ENCODE measurements around the gene CDH4. TPM values are rescaled to one million over a fixed set of nuclear protein-coding genes. Genes with fewer than 3 reads are reported as not detected.

Gene CDH4
- total RNA-seq, 1 donor from 2014 or later, result 8.3 TPM

GRCh38 chr20:61777773-61778494 lies 525.9 kb downstream of the CDH4 start:
- TF ChIP-seq, protein P1, sequence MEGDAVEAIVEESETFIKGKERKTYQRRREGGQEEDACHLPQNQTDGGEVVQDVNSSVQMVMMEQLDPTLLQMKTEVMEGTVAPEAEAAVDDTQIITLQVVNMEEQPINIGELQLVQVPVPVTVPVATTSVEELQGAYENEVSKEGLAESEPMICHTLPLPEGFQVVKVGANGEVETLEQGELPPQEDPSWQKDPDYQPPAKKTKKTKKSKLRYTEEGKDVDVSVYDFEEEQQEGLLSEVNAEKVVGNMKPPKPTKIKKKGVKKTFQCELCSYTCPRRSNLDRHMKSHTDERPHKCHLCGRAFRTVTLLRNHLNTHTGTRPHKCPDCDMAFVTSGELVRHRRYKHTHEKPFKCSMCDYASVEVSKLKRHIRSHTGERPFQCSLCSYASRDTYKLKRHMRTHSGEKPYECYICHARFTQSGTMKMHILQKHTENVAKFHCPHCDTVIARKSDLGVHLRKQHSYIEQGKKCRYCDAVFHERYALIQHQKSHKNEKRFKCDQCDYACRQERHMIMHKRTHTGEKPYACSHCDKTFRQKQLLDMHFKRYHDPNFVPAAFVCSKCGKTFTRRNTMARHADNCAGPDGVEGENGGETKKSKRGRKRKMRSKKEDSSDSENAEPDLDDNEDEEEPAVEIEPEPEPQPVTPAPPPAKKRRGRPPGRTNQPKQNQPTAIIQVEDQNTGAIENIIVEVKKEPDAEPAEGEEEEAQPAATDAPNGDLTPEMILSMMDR (conservative IDR thresholded peaks at IDR 0.05), result no peak
- Mint-ChIP-seq H3K9me3 (peaks cover 10% of the 10 kb centered on the region), H3K4me3 (no peak overlapping the region), H3K4me1 (ENCODE audit: unreplicated experiment) (no peaks in the 10 kb centered on the region), H3K36me3 (no peaks in the 10 kb centered on the region), H3K27me3 (peaks cover 16% of the 10 kb centered on the region), H3K27ac (no peak overlapping the region)
- DNase-seq (ENCODE audit: extremely low spot score, unreplicated experiment), result no peak

DNA sequence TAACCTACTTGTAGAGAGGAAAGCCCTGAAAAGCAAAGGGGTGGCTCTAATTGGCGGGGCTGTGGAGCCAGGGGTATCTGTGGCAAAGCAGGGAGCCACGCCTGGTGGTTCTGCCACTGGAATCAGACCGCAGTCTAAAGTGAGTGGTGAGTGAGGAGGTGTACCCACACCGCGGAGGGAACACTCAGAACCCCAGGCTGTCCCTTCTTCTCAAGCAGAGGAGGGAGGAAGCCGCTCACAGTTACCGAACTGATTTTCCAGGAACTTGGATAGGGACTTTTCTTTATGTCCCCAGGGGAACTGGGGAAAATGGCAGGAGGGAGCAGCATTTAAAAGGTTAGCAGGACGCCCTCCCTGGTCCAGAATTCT lies 526.4 kb downstream of the CDH4 start:
- Mint-ChIP-seq H3K4me3 (no peak overlapping the region), H3K27me3 (peaks cover 20% of the 10 kb centered on the region), H3K36me3 (no peaks in the 10 kb centered on the region), H3K9me3 (peaks cover 10% of the 10 kb centered on the region), H3K27ac (no peak overlapping the region), H3K4me1 (ENCODE audit: unreplicated experiment) (no peaks in the 10 kb centered on the region)
- TF ChIP-seq, protein P1 (conservative IDR thresholded peaks at IDR 0.05), result no peak
- DNase-seq (ENCODE audit: extremely low spot score, unreplicated experiment), result no peak

DNA sequence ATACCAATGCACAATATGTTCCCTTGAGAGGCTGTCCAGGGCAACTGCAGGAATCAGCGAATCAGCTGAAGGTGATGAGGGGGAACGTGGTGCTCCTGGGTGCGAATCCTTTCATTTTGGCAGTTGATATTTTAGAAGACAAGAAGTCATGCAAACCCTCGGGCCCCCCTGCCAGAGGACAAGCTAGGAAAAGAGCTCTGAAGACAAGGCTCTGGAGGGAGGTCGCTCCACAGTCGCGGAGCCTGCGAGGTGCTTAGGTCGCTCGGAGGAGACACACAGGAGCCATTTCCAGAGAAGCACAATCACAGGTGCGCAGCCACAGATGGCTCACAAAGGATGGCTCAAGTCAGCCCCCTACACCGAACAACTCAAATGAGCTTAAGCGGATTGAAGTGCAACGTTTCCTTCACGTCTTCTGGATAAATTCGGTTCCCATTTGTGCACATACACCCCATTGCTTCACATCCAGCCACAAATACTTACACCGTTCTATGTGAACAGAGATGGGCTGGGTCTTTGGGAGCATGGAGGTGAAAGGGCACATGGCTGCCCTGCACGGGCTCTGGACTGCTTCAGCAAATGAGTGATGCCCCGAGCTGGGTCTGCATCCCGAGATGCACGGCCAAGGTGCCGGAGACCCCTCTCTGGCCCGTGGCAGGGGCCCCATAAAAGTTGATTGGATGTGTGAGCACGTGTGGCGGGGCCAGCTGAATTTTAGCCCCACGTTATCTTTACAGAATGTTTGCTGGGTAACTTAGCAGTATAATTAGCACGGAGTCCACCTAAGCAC lies 527.3 kb downstream of the CDH4 start:
- no peaks in the 10 kb centered on the region for H3K4me1 Mint-ChIP-seq (ENCODE audit: unreplicated experiment)
- H3K36me3 Mint-ChIP-seq, result no peaks in the 10 kb centered on the region
- TF ChIP-seq, protein P1 (conservative IDR thresholded peaks at IDR 0.05), result no peak
- peaks cover 10% of the 10 kb centered on the region for H3K9me3 Mint-ChIP-seq
- peaks cover 20% of the 10 kb centered on the region for H3K27me3 Mint-ChIP-seq
- H3K4me3 Mint-ChIP-seq, result no peak overlapping the region
- no peak overlapping the region for H3K27ac Mint-ChIP-seq
- no peak for DNase-seq (ENCODE audit: extremely low spot score, unreplicated experiment)

DNA sequence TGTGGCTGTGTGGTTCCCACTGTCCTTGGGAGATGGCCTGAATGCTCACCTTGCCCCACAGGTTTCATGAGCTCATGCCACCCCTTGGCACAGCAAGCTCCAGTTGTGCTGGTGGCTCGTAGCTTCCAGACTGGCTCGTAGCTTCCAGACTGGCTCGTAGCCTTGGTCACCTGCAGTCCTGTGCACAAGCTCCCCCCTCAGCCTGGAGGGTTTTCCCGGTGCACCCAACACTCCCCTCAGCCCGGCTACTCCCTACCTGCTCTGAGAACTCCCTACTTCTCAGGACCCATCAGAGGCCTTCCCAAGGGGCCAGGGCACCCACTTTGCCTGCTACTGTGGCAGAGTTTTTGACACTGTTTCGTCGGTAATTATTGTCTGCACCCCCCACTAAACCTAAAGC lies 528.0 kb downstream of the CDH4 start:
- Mint-ChIP-seq H3K27ac (no peak overlapping the region), H3K27me3 (peaks cover 20% of the 10 kb centered on the region), H3K9me3 (peaks cover 10% of the 10 kb centered on the region), H3K4me3 (no peak overlapping the region), H3K4me1 (ENCODE audit: unreplicated experiment) (no peaks in the 10 kb centered on the region), H3K36me3 (no peaks in the 10 kb centered on the region)
- no peak for DNase-seq (ENCODE audit: extremely low spot score, unreplicated experiment)
- TF ChIP-seq, protein P1 (conservative IDR thresholded peaks at IDR 0.05), result no peak

DNA sequence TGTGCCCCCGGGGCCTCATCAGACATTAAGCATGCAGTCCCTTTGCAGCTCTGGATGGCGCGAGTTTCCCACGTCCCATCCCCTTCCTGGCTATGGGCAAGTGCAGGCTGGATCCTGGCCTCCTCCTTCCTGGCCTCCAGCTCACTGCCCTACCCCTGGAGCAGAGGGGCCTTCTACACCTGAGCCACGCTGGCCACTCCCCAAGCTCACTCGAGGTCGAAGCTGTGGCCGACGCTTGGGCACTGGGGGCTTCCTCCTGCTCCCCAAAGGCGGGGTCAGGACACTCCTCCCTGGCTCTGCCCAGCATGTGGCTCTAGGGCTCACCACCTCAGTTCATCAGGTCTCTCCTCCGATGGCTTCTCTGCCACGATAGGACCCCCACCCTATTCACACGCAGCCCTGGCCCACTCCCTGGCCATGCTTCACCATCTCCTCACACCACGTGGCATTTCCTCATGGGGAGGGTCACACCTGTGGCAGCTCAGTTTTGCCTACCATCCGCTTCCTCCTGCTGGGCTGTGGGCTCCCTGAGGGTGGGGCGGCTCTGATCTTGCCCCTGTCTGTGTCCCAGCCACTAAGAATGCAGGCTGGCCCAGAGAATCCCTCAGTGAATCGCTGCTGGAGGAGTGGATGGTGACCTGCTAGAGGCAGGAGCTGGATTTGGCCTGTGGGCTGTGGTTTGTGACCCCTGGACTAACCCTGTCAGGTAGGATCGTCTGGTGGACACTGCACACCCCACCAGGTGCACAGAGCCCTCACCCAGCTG lies 532.9 kb downstream of the CDH4 start:
- peaks cover 10% of the 10 kb centered on the region for H3K9me3 Mint-ChIP-seq
- H3K4me1 Mint-ChIP-seq (ENCODE audit: unreplicated experiment), result peaks cover 10% of the 10 kb centered on the region
- H3K4me3 Mint-ChIP-seq, result no peak overlapping the region
- TF ChIP-seq, protein P1 (conservative IDR thresholded peaks at IDR 0.05), result no peak
- no peak for DNase-seq (ENCODE audit: extremely low spot score, unreplicated experiment)
- H3K36me3 Mint-ChIP-seq, result no peaks in the 10 kb centered on the region
- H3K27me3 Mint-ChIP-seq, result peaks cover 19% of the 10 kb centered on the region
- H3K27ac Mint-ChIP-seq, result no peak overlapping the region
